Measurements from ENCODE around the gene EDIL3. TPM values are rescaled to one million over a fixed set of nuclear protein-coding genes. Genes with fewer than 3 reads are reported as not detected.
A peak's percentile ranks its signal among the peaks of the same experiment; 100 is the strongest.

The EDIL3 gene
- total and polyA plus RNA-seq, 10 of the 15 experiments (the other 5 are each of a cell fraction or from before 2014, with no cell fraction given), result 0.01 to 0.62 (median 0.20) TPM

DNA sequence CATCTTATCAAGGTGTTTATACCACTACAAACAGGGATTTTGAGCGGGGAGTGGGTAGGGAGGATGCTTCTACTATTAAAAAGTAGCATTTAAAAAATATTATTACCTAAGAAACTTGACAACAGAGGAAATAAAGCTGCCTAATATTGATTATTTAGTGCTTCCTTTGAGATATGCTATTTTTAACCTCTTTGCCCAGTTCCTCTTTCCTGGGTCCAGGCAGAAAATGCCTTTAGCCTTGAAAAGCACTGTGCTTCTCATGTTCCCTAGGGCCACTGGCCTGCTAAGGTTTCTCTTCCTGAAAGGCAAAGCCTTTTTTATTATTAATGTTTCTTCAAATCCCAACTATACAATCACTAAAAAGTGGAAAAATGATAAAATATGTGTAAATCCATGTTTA lies 446.8 kb downstream of the EDIL3 start:
- FAIRE-seq, result no peak
- no peaks in the 10 kb centered on the region for H3K27me3 ChIP-seq (replicated peaks in 1 of 2; ENCODE audit: control insufficient read depth in 2 of 2, insufficient read depth in 2 of 2, low read length in 1 of 2)
- no peak overlapping the region for H2AFZ ChIP-seq (ENCODE audit: control insufficient read depth, low read depth, low read length)
- ChIA-PET CTCF (interaction anchor here (1.1 kb wide), 1 partner anchor 10 kb away, joined by 3 read pairs; no protein-coding TSS in a partner anchor), POLR2A (no interaction called here), SMC1A (ENCODE audit: uncharacterized antibody, unreplicated experiment) (no interaction called here), RAD21 (ENCODE audit: unreplicated experiment) (no interaction called here)
- H3K9me3 ChIP-seq (replicated peaks; ENCODE audit: control insufficient read depth, insufficient read depth, low read length), result no peaks in the 10 kb centered on the region
- in situ Hi-C loops (cut with MboI) (no loop called here), intact Hi-C loops (cut with micrococcal nuclease; ENCODE audit: unreplicated experiment) (no loop called here)
- no peak overlapping the region for H3K9ac ChIP-seq (ENCODE audit: control insufficient read depth, insufficient read depth, low read length)
- H3K27ac ChIP-seq (ENCODE audit: control insufficient read depth, insufficient read depth), result no peak overlapping the region
- no peak overlapping the region for H3K4me3 ChIP-seq
- no peak overlapping the region for H3K4me2 ChIP-seq (ENCODE audit: control insufficient read depth, insufficient read depth)
- no peak for DNase-seq (ENCODE audit: low read depth, low spot score)
- no peaks in the 10 kb centered on the region for H3K4me1 ChIP-seq (ENCODE audit: control insufficient read depth, insufficient read depth, low read length)
- no peak for ATAC-seq
- H3K36me3 ChIP-seq (ENCODE audit: control insufficient read depth in 2 of 2, insufficient read depth in 2 of 2, low read length in 1 of 2), result no peaks in the 10 kb centered on the region
- WGBS (ENCODE audit: insufficient coverage, insufficient replicate concordance, low lambda C conversion rate, missing lambda C conversion rate), result 29% methylated on average over 1 of the region's 1 CpG
- no peaks in the 10 kb centered on the region for H4K20me1 ChIP-seq (ENCODE audit: control insufficient read depth, insufficient read depth)
- TF ChIP-seq, protein P1, sequence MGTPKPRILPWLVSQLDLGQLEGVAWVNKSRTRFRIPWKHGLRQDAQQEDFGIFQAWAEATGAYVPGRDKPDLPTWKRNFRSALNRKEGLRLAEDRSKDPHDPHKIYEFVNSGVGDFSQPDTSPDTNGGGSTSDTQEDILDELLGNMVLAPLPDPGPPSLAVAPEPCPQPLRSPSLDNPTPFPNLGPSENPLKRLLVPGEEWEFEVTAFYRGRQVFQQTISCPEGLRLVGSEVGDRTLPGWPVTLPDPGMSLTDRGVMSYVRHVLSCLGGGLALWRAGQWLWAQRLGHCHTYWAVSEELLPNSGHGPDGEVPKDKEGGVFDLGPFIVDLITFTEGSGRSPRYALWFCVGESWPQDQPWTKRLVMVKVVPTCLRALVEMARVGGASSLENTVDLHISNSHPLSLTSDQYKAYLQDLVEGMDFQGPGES (IDR thresholded peaks at IDR 0.05), result no peak
- TF ChIP-seq DPF2 (IDR thresholded peaks at IDR 0.05) (no peak), MEF2B (IDR thresholded peaks at IDR 0.05; ENCODE audit: partially characterized antibody, poor library complexity, severe bottlenecking) (no peak), SPI1 (IDR thresholded peaks at IDR 0.05; ENCODE audit: borderline replicate concordance, insufficient read depth, low read depth, low read length) (peak; percentile 38; the same call in 1 of the 2 replicates), NFYB (IDR thresholded peaks at IDR 0.05; ENCODE audit: insufficient read depth, low read depth, low read length) (no peak), ZZZ3 (IDR thresholded peaks at IDR 0.05; ENCODE audit: control insufficient read depth, insufficient read length, low read depth) (no peak), ATF7 (IDR thresholded peaks at IDR 0.05; ENCODE audit: low read depth) (no peak)
- H3K79me2 ChIP-seq (ENCODE audit: control insufficient read depth, insufficient read depth, low read length), result no peaks in the 10 kb centered on the region
- BruUV-seq (replicated peaks), result no TSS peak

DNA sequence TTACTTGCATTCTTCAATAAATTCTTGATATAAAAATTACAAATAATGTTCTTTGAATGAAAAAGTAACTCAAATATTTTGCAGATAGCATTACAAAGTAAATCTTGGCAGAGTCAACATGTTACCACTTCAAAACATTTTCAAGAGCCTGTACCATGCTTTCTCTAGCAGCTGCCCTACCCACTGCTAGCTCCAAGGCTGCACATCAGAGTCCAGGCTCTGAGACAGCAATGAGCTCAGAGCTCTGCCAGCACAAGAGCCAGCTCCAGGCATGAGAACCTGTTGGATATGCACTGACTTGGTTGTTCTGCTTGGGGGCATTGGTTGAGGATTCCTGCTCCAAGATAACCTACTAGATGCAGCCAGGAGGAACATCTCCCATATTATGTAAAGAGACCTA lies 452.7 kb downstream of the EDIL3 start:
- ChIA-PET SMC1A (ENCODE audit: uncharacterized antibody, unreplicated experiment) (no interaction called here), CTCF (no interaction called here), RAD21 (ENCODE audit: unreplicated experiment) (no interaction called here), POLR2A (no interaction called here)
- DNase-seq (ENCODE audit: low read depth, low spot score) (no peak), FAIRE-seq (no peak), ATAC-seq (no peak)
- Histone ChIP-seq H3K36me3 (ENCODE audit: control insufficient read depth in 2 of 2, insufficient read depth in 2 of 2, low read length in 1 of 2) (no peaks in the 10 kb centered on the region), H3K27ac (ENCODE audit: control insufficient read depth, insufficient read depth) (no peak overlapping the region), H2AFZ (ENCODE audit: control insufficient read depth, low read depth, low read length) (no peak overlapping the region), H3K4me2 (ENCODE audit: control insufficient read depth, insufficient read depth) (no peak overlapping the region), H3K27me3 (replicated peaks in 1 of 2; ENCODE audit: control insufficient read depth in 2 of 2, insufficient read depth in 2 of 2, low read length in 1 of 2) (no peaks in the 10 kb centered on the region), H3K4me3 (no peak overlapping the region), H4K20me1 (ENCODE audit: control insufficient read depth, insufficient read depth) (no peaks in the 10 kb centered on the region), H3K9ac (ENCODE audit: control insufficient read depth, insufficient read depth, low read length) (no peak overlapping the region), H3K9me3 (replicated peaks; ENCODE audit: control insufficient read depth, insufficient read depth, low read length) (no peaks in the 10 kb centered on the region), H3K79me2 (ENCODE audit: control insufficient read depth, insufficient read depth, low read length) (no peaks in the 10 kb centered on the region), H3K4me1 (ENCODE audit: control insufficient read depth, insufficient read depth, low read length) (no peaks in the 10 kb centered on the region)
- BruUV-seq (replicated peaks), result no TSS peak
- intact Hi-C loops (cut with micrococcal nuclease; ENCODE audit: unreplicated experiment) (no loop called here), in situ Hi-C loops (cut with MboI) (no loop called here)
- no peak for TF ChIP-seq WRNIP1 (IDR thresholded peaks at IDR 0.05; ENCODE audit: borderline replicate concordance, low read depth, low read length)
- TF ChIP-seq FOXM1 (IDR thresholded peaks at IDR 0.05; ENCODE audit: low read depth, low read length), result no peak
- no peak for TF ChIP-seq SP1 (IDR thresholded peaks at IDR 0.05; ENCODE audit: low read depth, low read length)
- TF ChIP-seq CREM (IDR thresholded peaks at IDR 0.05; ENCODE audit: low read depth), result no peak
- TF ChIP-seq, protein P2, sequence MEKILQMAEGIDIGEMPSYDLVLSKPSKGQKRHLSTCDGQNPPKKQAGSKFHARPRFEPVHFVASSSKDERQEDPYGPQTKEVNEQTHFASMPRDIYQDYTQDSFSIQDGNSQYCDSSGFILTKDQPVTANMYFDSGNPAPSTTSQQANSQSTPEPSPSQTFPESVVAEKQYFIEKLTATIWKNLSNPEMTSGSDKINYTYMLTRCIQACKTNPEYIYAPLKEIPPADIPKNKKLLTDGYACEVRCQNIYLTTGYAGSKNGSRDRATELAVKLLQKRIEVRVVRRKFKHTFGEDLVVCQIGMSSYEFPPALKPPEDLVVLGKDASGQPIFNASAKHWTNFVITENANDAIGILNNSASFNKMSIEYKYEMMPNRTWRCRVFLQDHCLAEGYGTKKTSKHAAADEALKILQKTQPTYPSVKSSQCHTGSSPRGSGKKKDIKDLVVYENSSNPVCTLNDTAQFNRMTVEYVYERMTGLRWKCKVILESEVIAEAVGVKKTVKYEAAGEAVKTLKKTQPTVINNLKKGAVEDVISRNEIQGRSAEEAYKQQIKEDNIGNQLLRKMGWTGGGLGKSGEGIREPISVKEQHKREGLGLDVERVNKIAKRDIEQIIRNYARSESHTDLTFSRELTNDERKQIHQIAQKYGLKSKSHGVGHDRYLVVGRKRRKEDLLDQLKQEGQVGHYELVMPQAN (conservative IDR thresholded peaks at IDR 0.05), result no peak
- no peak for TF ChIP-seq STAT1 (conservative IDR thresholded peaks at IDR 0.05)
- TF ChIP-seq, protein P3, sequence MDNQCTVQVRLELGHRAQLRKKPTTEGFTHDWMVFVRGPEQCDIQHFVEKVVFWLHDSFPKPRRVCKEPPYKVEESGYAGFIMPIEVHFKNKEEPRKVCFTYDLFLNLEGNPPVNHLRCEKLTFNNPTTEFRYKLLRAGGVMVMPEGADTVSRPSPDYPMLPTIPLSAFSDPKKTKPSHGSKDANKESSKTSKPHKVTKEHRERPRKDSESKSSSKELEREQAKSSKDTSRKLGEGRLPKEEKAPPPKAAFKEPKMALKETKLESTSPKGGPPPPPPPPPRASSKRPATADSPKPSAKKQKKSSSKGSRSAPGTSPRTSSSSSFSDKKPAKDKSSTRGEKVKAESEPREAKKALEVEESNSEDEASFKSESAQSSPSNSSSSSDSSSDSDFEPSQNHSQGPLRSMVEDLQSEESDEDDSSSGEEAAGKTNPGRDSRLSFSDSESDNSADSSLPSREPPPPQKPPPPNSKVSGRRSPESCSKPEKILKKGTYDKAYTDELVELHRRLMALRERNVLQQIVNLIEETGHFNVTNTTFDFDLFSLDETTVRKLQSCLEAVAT (IDR thresholded peaks at IDR 0.05), result no peak
- TF ChIP-seq TBL1XR1 (IDR thresholded peaks at IDR 0.05; ENCODE audit: low read depth, low read length), result no peak
- no peak for TF ChIP-seq BACH1 (IDR thresholded peaks at IDR 0.05; ENCODE audit: borderline replicate concordance)
- no peak for TF ChIP-seq CREB1 (IDR thresholded peaks at IDR 0.05; ENCODE audit: low read depth)
